HG02981 (cell line): ENCODE measurements around the gene SLC16A10.
"Not testable (repeated sequence)": the region's sequence is repeated elsewhere in the genome, so short reads cannot be mapped to it uniquely, and the experiment has no call there.

Experiments used
- ATAC-seq: cut with Tn5 transposase; IDR thresholded peaks from one replicate; pipeline ENCODE4 v1.9.1; 2021; ENCODE audit warnings: mild to moderate bottlenecking, moderate library complexity; ENCODE audit not compliant: unreplicated experiment

The SLC16A10 gene

GRCh38 chr6:111254779-111255166 lies 167.5 kb downstream of the SLC16A10 start:
- ATAC-seq: no peak

GRCh38 chr6:111255838-111256237 lies 168.5 kb downstream of the SLC16A10 start:
- not testable (repeated sequence) for ATAC-seq

DNA sequence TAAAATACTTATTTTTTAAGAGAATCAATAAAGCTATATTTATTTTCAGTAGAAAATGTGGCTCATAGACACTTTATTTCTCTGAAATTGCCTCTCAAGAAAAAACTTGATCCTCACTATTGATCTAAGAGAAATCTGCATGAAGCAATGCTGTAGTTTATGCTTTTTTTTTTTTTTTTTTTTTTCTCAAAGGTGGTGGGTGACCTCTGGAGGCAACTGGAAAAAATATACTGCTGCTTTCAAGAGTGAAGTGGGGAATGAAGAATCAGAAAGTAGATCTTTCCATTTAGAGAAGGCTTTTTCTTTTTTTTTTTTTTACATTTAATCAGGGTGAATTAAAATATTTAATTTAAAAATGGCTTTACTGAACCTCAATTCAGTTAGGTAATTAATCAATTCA lies 169.3 kb downstream of the SLC16A10 start:
- ATAC-seq: no peak

DNA sequence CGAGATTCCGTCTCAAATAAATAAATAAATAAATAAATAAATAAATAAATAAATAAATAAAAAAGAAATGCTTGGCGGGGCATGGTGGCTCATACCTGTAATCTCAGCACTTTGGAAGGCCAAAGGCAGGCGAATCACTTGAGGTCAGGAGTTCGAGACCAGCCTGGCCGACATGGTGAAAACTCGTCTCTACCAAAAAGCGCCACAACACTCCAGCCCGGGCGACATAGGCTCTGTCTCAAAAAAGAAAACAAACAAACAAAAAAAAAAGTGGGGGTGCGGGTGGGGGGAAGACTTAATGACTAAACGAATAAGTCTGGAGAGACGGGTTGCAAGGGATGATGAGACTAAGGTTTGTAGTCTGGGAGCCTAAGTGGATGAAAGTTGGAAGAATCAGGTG lies 170.7 kb downstream of the SLC16A10 start:
- no peak for ATAC-seq

- ATAC-seq: peak; percentile 16
These were observed 171.3 kb downstream of the SLC16A10 start for GRCh38 chr6:111258615-111259088.

GRCh38 chr6:111259089-111259831 lies 172.0 kb downstream of the SLC16A10 start:
- ATAC-seq: peak; percentile 99

GRCh38 chr6:111260570-111261298 lies 173.4 kb downstream of the SLC16A10 start:
- no peak for ATAC-seq

DNA sequence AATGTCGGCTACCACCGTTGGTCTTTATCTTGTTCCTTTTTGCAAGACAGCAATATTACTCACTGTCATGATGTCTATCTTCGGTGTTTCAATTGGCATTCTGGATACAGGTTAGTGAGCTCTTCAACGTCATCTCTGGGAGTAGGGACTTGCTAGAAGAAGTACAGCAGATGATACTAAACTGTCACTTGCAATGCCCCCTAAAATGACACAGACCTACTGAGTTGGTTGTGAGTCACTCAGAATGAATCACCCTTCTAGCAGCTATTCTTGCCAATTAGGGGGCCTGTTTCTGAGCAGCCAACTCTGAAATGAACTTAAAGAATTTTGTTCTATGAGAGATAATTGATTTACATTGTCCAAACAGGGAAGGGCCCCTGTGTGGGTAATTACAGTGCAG lies 176.5 kb downstream of the SLC16A10 start:
- no peak for ATAC-seq

- no peak for ATAC-seq
These were observed 178.5 kb downstream of the SLC16A10 start for GRCh38 chr6:111265842-111266241.

DNA sequence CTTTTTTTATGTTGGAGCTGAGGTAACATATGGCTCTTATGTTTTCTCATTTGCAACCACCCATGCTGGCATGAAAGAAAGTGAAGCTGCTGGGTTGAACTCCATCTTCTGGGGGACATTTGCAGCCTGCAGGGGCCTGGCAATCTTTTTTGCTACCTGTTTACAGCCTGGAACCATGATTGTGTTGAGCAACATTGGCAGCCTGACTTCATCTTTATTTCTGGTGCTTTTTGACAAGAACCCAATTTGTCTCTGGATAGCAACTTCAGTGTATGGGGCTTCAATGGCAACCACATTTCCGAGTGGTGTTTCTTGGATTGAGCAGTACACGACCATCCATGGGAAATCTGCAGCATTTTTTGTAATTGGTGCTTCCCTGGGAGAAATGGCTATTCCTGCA lies 179.0 kb downstream of the SLC16A10 start:
- ATAC-seq: no peak

DNA sequence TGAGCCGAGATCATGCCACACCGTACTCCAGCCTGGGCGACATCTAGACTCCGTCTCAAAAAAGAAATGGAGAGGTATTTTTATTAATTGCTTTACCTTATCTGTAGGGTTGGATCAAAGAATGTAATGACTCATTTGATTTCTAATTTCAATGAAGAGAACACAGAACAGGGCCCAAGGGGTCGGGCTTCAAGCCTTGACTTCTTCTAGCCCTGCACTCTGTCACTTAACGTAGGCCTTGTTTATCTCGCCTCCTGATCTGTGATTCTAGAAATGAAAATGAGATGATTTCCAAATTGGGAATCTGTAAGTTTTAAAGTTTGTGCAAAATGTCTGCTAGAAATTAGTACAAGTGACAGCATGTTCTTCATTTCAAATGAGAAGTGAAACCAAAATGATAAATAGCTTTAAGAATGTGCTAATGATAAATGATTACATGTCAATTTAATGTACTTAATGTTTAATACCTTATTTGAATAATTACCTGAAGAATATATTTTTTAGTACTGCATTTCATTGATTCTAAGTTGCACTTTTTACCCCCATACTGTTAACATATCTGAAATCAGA lies 180.5 kb downstream of the SLC16A10 start:
- no peak for ATAC-seq

DNA sequence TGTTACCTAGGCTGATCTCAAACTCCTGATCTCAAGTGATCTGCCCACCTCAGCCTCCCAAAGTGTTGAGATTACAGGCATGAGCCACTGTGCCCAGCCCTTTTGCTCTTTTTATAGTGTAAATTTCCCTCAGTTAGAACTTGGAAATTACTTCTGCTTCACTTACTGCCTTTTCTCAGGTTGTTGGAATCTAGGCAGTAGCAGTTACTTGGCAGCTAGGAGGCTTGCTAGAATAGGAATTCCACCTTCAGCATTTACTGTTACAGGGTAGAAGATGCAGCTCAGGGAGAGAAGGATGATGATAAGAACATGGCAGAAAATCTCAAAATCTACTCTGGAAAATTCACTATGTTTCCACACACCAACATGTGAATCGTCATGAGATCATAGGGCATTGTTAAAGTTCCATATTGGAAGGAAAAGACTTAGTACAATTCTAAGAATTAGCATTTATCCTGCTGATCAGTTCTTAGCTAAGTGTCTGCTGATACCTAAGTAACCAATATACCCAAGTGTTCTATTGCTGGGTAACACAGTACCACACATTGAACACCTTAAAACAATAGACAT lies 182.2 kb downstream of the SLC16A10 start:
- ATAC-seq: no peak

DNA sequence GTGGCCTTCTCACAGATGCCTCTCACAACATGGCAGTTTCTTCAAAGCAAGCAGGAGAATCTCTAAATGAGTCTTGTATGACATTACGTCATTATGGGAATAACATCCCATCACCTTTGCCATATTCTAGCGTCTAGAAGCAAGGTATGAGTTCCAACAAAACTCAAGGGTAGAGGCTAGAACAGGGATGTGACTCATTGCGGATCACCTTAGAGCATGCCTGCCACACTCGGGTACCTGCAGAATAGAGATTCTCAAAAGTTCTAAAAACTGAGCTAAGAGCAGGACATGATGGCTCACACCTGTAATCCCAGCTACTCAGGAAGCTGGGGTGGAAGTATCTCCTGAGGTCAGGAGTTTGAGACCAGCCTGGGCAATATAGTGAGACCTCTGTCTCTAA lies 182.8 kb downstream of the SLC16A10 start:
- ATAC-seq: no peak

- no peak for ATAC-seq
These were observed 187.4 kb downstream of the SLC16A10 start for GRCh38 chr6:111274593-111275217.

- ATAC-seq: no peak
These were observed 189.0 kb downstream of the SLC16A10 start for GRCh38 chr6:111276335-111276734.

DNA sequence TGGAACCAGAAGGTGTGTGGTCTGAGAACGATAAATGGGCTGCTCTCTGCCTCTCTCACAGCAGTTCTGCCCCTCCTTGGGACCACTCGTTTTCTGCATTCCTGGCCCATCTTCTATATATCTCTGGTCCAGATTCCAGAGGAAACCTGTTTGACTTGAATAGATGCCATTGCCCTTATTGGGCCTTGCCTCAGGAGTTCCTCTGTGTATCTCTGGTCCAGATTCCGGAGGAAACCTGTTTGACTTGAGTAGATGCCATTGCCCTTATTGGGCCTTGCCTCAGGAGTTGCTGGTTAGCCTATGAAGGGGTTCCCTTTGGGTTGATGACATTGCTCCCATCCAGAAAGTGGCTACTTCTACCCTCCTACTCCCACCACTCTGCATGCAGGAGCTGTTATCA lies 189.4 kb downstream of the SLC16A10 start:
- no peak for ATAC-seq

DNA sequence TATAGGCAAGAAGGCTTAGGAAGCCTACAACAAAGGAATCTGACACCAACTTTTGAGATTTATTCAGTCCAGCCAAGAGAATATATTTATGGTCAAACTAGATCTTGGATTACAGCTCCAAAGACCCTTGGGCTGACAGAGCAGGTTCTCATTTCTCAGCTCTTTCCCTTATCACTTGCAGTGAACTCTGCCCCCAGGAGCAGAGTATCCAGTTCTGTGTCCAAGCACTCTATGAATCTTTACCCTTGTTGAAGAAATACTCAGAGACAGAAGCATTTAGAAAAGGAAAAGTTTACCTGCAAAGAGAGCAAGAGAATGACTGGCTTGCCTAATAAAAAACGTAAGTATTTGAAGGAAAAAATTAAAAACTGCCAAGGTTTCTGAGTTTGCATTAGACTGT lies 190.5 kb downstream of the SLC16A10 start:
- no peak for ATAC-seq

DNA sequence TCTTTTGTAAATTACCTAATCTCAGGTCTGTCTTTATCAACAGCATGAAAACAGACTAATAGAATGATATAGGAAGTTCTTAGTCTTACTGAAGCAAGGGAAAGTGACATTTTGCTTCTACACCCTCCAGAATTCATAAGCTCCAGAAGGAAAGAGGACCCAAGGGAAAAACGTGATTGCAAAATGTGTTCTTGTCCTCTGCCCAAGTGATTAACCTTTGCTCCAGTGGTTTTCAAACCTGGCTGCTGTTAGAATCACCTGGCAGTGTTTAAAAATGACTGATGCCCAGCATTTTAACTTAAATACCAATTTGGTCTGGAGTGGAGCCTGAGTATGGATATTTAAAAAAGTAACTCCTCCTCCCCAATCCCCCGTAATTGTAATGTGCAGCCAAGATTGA lies 191.4 kb downstream of the SLC16A10 start:
- ATAC-seq: no peak

DNA sequence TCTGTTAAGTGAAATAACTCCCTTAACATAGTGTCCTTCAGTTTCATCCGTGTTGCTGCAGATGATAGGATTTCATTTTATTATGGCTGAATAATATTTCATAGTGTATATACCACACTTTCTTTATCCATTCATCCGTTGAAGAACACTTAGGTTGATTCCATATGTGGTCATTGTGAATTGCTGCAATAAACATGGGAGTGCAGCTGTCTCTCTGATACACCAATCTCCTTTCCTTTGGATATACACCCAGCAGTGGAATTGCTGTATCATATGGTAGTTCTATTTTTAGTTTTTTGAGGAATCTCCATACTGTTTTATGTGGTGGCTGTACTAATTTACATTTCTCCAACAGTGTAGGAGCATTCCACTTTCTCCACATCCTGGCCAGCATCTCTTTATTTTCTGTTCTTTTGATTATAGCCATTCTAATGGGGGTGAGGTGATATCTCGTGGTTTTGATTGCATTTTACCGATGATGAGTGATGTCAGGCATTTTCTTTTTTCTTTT lies 193.2 kb downstream of the SLC16A10 start:
- no peak for ATAC-seq
